Mesenchymal stem cell (in vitro differentiated cells and primary cell): ENCODE measurements around the gene FZD4.
"Not testable (repeated sequence)": the region's sequence is repeated elsewhere in the genome, so short reads cannot be mapped to it uniquely, and the experiment has no call there.

ENCODE experiments used
- DNase-seq: peaks from one replicate; pipeline ENCODE4 v3.0.0-alpha.2; 2013
- H2AFZ ChIP-seq: one replicate; pipeline ENCODE4 v1.6.1; 2013; ENCODE audit warnings: low read depth, mild to moderate bottlenecking, control low read depth, inconsistent platforms, low read length, moderate library complexity
- H2AK5ac ChIP-seq: 2 replicates; pipeline ENCODE4 v1.6.1; 2013; ENCODE audit warnings: low read length, moderate library complexity, mild to moderate bottlenecking, inconsistent platforms; ENCODE audit not compliant: severe bottlenecking
- H2BK120ac ChIP-seq: one replicate; pipeline ENCODE4 v1.6.1; 2013; ENCODE audit warnings: low read depth, mild to moderate bottlenecking, inconsistent platforms, low read length, moderate library complexity
- H2BK12ac ChIP-seq, 2 experiments: one replicate each; pipeline ENCODE4 v1.6.1; 2013; ENCODE audit warnings: inconsistent platforms in 2 of 2, low read length in 2 of 2, mild to moderate bottlenecking in 2 of 2, moderate library complexity in 2 of 2, control low read depth in 1 of 2
- H2BK15ac ChIP-seq: one replicate; pipeline ENCODE4 v1.6.1; 2013; ENCODE audit warnings: mild to moderate bottlenecking, low read depth, inconsistent platforms; ENCODE audit not compliant: poor library complexity, severe bottlenecking
- H2BK5ac ChIP-seq: 2 replicates; pipeline ENCODE4 v1.6.1; 2013; ENCODE audit warnings: low read depth, mild to moderate bottlenecking, low read length, control low read depth, inconsistent platforms; ENCODE audit not compliant: poor library complexity, severe bottlenecking
- H3K14ac ChIP-seq, 2 experiments: one replicate each; pipeline ENCODE4 v1.6.1; 2013; ENCODE audit warnings: inconsistent platforms in 2 of 2, low read length in 2 of 2, control low read depth in 1 of 2, mild to moderate bottlenecking in 1 of 2, moderate library complexity in 1 of 2
- H3K18ac ChIP-seq, 2 experiments: one replicate each; pipeline ENCODE4 v1.6.1; 2013; ENCODE audit warnings: inconsistent platforms in 2 of 2, low read length in 2 of 2, control low read depth in 1 of 2, low read depth in 1 of 2, mild to moderate bottlenecking in 1 of 2
- H3K23ac ChIP-seq, 2 experiments: one replicate each; pipeline ENCODE4 v1.6.1; 2013; ENCODE audit warnings: inconsistent platforms in 2 of 2, low read length in 2 of 2, mild to moderate bottlenecking in 2 of 2, moderate library complexity in 2 of 2, control low read depth in 1 of 2
- H3K27ac ChIP-seq: 2 replicates; pipeline ENCODE4 v1.5.1; 2013; ENCODE audit warnings: mild to moderate bottlenecking, moderate library complexity, low read length, control low read depth, inconsistent platforms; ENCODE audit not compliant: poor library complexity, severe bottlenecking
- H3K27me3 ChIP-seq, 2 experiments: 2 replicates each; pipeline versions ENCODE4 v1.6.1 to v1.7.0; 2013; ENCODE audit warnings: low read length in 2 of 2, mild to moderate bottlenecking in 2 of 2, moderate library complexity in 2 of 2, control low read depth in 1 of 2, inconsistent platforms in 1 of 2; ENCODE audit not compliant: control insufficient read depth in 1 of 2, insufficient read depth in 1 of 2
- H3K36me3 ChIP-seq, 2 experiments: 2 replicates each; pipeline versions ENCODE4 v1.6.1 to v1.7.0; 2013; ENCODE audit warnings: low read length in 2 of 2, control low read depth in 1 of 2, inconsistent platforms in 1 of 2, low read depth in 1 of 2, mild to moderate bottlenecking in 1 of 2; ENCODE audit not compliant: insufficient read depth in 2 of 2, control insufficient read depth in 1 of 2
- H3K4ac ChIP-seq, 2 experiments: one replicate each; pipeline ENCODE4 v1.6.1; 2013; ENCODE audit warnings: inconsistent platforms in 2 of 2, low read length in 2 of 2, mild to moderate bottlenecking in 2 of 2, moderate library complexity in 2 of 2, control low read depth in 1 of 2, low read depth in 1 of 2
- H3K4me1 ChIP-seq: 2 replicates; pipeline ENCODE4 v1.6.1; 2013; ENCODE audit warnings: low read depth, low read length, control low read depth; ENCODE audit not compliant: control insufficient read depth, insufficient read depth
- H3K4me2 ChIP-seq: 2 replicates; pipeline ENCODE4 v1.6.1; 2013; ENCODE audit warnings: low read length, mild to moderate bottlenecking, inconsistent platforms; ENCODE audit not compliant: poor library complexity, severe bottlenecking
- H3K4me3 ChIP-seq, 2 experiments: 2 replicates each; pipeline versions ENCODE4 v1.5.1 to v1.7.0; 2013; ENCODE audit warnings: low read length in 2 of 2, mild to moderate bottlenecking in 2 of 2, control low read depth in 1 of 2, low read depth in 1 of 2; ENCODE audit not compliant: insufficient read depth in 1 of 2
- H3K79me1 ChIP-seq: replicated peaks from 2 replicates; pipeline ENCODE4 v1.6.1; 2013; ENCODE audit warnings: mild to moderate bottlenecking, control low read depth, low read length, inconsistent platforms; ENCODE audit not compliant: poor library complexity, severe bottlenecking
- H3K9ac ChIP-seq: 2 replicates; pipeline ENCODE4 v1.7.0; 2013; ENCODE audit warnings: mild to moderate bottlenecking, low read length, moderate library complexity
- H3K9me3 ChIP-seq: 2 replicates; pipeline ENCODE4 v1.7.0; 2013; ENCODE audit warnings: mild to moderate bottlenecking, low read length; ENCODE audit not compliant: control insufficient read depth
- H4K8ac ChIP-seq: one replicate; pipeline ENCODE4 v1.6.1; 2013; ENCODE audit warnings: inconsistent platforms, mild to moderate bottlenecking, low read length, moderate library complexity
- H4K91ac ChIP-seq: one replicate; pipeline ENCODE4 v1.6.1; 2013; ENCODE audit warnings: mild to moderate bottlenecking, low read length, inconsistent platforms
- WGBS: methylation state at CpG from one replicate; pipeline ENCODE4 v1.1.7; 2013; ENCODE audit warnings: mixed read lengths; 5-methylcytosine and 5-hydroxymethylcytosine counted together

FZD4 gene

GRCh38 chr11:86947541-86947940 is 7.7 kb downstream of the FZD4 start:
- Histone ChIP-seq H2BK15ac (no peak overlapping the region), H3K18ac (no peak overlapping the region), H3K4me2 (no peak overlapping the region), H3K4ac (peak overlapping the region in 1 of 2 experiments; percentile 28), H2BK5ac (no peak overlapping the region), H3K4me1 (no peaks in the 10 kb centered on the region), H3K36me3 (peaks cover 5 to 63% of the 10 kb centered on the region in 2 experiments), H2BK120ac (no peak overlapping the region), H2BK12ac (no peak overlapping the region), H3K27me3 (no peaks in the 10 kb centered on the region), H4K91ac (no peak overlapping the region), H3K9me3 (no peaks in the 10 kb centered on the region), H3K23ac (no peak overlapping the region), H3K9ac (no peak overlapping the region), H3K14ac (no peak overlapping the region), H2AFZ (no peak overlapping the region), H3K27ac (no peak overlapping the region), H3K79me1 (peaks cover 7% of the 10 kb centered on the region), H4K8ac (no peak overlapping the region), H2AK5ac (no peak overlapping the region), H3K4me3 (peak overlapping the region in 1 of 2 experiments; percentile 19)
- DNase-seq = no peak

DNA sequence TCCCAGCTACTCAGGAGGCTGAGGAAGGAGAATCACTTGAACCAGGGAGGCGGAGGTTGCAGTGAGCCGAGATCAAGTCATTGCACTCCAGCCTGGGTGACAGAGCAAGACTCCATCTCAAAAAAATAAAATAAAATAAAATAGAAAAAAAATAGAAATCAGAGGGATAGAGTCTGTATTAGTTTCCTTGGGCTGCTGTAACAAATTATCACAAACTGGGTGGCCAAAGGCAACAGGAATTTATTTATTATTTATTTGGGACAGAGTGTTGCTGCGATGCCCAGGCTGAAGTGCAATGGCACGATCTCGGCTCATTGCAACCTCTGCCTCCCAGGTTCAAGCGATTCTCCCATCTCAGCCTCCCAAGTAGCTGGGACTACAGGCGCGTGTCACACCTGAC is 11.7 kb downstream of the FZD4 start:
- WGBS = 86% methylated on average over 7 of the region's 8 CpGs
- not testable (repeated sequence) for H2BK12ac ChIP-seq, H4K91ac ChIP-seq, H4K8ac ChIP-seq, H2BK5ac ChIP-seq, H2AFZ ChIP-seq, H3K4ac ChIP-seq, H3K27ac ChIP-seq, H3K4me1 ChIP-seq, H3K14ac ChIP-seq, H3K79me1 ChIP-seq, H2BK120ac ChIP-seq, H3K27me3 ChIP-seq, H3K9me3 ChIP-seq, H3K9ac ChIP-seq, H3K18ac ChIP-seq, H3K23ac ChIP-seq, H3K4me3 ChIP-seq, H2AK5ac ChIP-seq, H3K4me2 ChIP-seq, DNase-seq, H2BK15ac ChIP-seq
- H3K36me3 ChIP-seq = peaks cover 0 to 39% of the 10 kb centered on the region in 2 experiments

GRCh38 chr11:86941871-86942599 is 13.2 kb downstream of the FZD4 start:
- peak overlapping the region; percentile 89 for H3K9ac ChIP-seq
- H4K91ac ChIP-seq = no peak overlapping the region
- no peak overlapping the region for H3K23ac ChIP-seq
- H4K8ac ChIP-seq = no peak overlapping the region
- no peak overlapping the region for H2BK5ac ChIP-seq
- no peak overlapping the region for H2BK15ac ChIP-seq
- H3K27ac ChIP-seq = no peak overlapping the region
- no peaks in the 10 kb centered on the region for H3K27me3 ChIP-seq
- H3K9me3 ChIP-seq = no peaks in the 10 kb centered on the region
- peak overlapping the region; percentile 42 for H2AFZ ChIP-seq
- H2BK12ac ChIP-seq = no peak overlapping the region
- WGBS = 89% methylated on average over 4 of the region's 4 CpGs
- H3K4me1 ChIP-seq = peaks cover 6% of the 10 kb centered on the region
- H3K4ac ChIP-seq = no peak overlapping the region
- H3K4me2 ChIP-seq = no peak overlapping the region
- H3K36me3 ChIP-seq = peaks cover 3 to 27% of the 10 kb centered on the region in 2 experiments
- no peak overlapping the region for H3K14ac ChIP-seq
- no peak overlapping the region for H2AK5ac ChIP-seq
- H3K18ac ChIP-seq = no peak overlapping the region
- H3K4me3 ChIP-seq = peak overlapping the region in 1 of 2 experiments; percentile 65
- DNase-seq = no peak
- no peak overlapping the region for H2BK120ac ChIP-seq
- H3K79me1 ChIP-seq = peaks cover 1% of the 10 kb centered on the region

- peak overlapping the region in 1 of 2 experiments; percentile 65 for H3K4me3 ChIP-seq
- no peak overlapping the region for H3K18ac ChIP-seq
- no peak overlapping the region for H2BK5ac ChIP-seq
- 95% methylated on average over 4 of the region's 7 CpGs for WGBS
- no peak overlapping the region for H3K27ac ChIP-seq
- H3K4ac ChIP-seq = no peak overlapping the region
- no peak overlapping the region for H2AK5ac ChIP-seq
- no peak for DNase-seq
- H4K91ac ChIP-seq = no peak overlapping the region
- H4K8ac ChIP-seq = no peak overlapping the region
- H3K36me3 ChIP-seq = peaks cover 3 to 21% of the 10 kb centered on the region in 2 experiments
- no peaks in the 10 kb centered on the region for H3K9me3 ChIP-seq
- H2BK12ac ChIP-seq = peak overlapping the region in 1 of 2 experiments; percentile 68
- no peak overlapping the region for H2BK120ac ChIP-seq
- no peak overlapping the region for H3K14ac ChIP-seq
- H3K9ac ChIP-seq = peak overlapping the region; percentile 89
- H3K4me2 ChIP-seq = no peak overlapping the region
- no peak overlapping the region for H3K23ac ChIP-seq
- H3K4me1 ChIP-seq = peaks cover 6% of the 10 kb centered on the region
- no peak overlapping the region for H2BK15ac ChIP-seq
- H3K79me1 ChIP-seq = peaks cover 1% of the 10 kb centered on the region
- H3K27me3 ChIP-seq = no peaks in the 10 kb centered on the region
- no peak overlapping the region for H2AFZ ChIP-seq
Measured at GRCh38 chr11:86941077-86941870, 13.9 kb downstream of the FZD4 start.
